ENCODE data around the gene PPOX. TPM values are rescaled to one million over a fixed set of nuclear protein-coding genes. Genes with fewer than 3 reads are reported as not detected.

The PPOX gene
- total RNA-seq, 1 donor from 2014 or later, result 20.0 TPM

DNA sequence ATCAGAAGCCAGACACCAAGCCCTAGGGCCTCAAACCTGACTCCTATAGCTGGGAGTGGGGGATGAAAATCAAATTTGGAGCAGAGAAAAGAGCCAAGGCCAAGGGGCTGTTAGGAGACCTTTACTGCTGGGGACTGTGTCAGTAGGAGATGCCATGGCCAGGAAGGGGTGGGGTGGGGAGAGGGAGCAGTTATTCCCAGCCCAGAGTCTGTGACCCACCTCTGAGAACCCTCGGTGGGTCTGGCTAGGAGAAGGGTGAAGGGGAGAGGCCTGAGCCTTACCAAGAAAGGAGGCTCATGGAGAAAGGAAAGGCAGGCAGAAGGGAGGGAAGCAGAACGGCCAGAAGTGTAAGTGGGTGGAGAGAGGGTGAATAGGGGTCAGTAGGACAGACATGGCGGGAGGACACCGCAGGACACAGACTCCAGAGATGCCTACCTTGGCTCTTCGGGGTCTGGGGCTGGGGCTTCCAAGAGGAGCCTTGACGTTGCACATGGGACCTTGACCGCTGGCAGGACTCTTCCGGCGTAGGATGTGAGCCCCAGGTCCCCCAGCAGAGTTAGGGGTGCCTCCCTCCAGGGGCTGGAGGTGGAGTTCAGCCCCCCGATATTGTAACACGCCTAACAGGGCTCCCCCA, 31.5 kb downstream of the PPOX start:
- Histone ChIP-seq H4K20me1 (ENCODE audit: insufficient read depth, low read length) (no peaks in the 10 kb centered on the region), H3K4me2 (ENCODE audit: low read length) (peak overlapping the region; percentile 60), H3K27ac (ENCODE audit: low read depth, low read length) (no peak overlapping the region), H3K79me2 (ENCODE audit: insufficient read depth, low read length) (peaks cover 6% of the 10 kb centered on the region), H2AFZ (ENCODE audit: low read depth, low read length) (peak overlapping the region; percentile 80), H3K4me3 (ENCODE audit: insufficient read depth, low read depth, low read length) (no peak overlapping the region), H3K9me3 (ENCODE audit: insufficient read depth, low read depth, low read length) (no peaks in the 10 kb centered on the region), H3K4me1 (ENCODE audit: insufficient read depth, low read length) (peaks cover 30% of the 10 kb centered on the region), H3K9ac (ENCODE audit: low read length) (peak overlapping the region; percentile 64), H3K27me3 (ENCODE audit: insufficient read depth, low read length) (no peaks in the 10 kb centered on the region), H3K36me3 (ENCODE audit: insufficient read depth, low read length) (no peaks in the 10 kb centered on the region)
- TF ChIP-seq, protein P1, sequence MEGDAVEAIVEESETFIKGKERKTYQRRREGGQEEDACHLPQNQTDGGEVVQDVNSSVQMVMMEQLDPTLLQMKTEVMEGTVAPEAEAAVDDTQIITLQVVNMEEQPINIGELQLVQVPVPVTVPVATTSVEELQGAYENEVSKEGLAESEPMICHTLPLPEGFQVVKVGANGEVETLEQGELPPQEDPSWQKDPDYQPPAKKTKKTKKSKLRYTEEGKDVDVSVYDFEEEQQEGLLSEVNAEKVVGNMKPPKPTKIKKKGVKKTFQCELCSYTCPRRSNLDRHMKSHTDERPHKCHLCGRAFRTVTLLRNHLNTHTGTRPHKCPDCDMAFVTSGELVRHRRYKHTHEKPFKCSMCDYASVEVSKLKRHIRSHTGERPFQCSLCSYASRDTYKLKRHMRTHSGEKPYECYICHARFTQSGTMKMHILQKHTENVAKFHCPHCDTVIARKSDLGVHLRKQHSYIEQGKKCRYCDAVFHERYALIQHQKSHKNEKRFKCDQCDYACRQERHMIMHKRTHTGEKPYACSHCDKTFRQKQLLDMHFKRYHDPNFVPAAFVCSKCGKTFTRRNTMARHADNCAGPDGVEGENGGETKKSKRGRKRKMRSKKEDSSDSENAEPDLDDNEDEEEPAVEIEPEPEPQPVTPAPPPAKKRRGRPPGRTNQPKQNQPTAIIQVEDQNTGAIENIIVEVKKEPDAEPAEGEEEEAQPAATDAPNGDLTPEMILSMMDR (IDR thresholded peaks at IDR 0.05; ENCODE audit: insufficient read depth, low read depth, low read length), result no peak
- TF ChIP-seq EZH2 (IDR thresholded peaks at IDR 0.05; ENCODE audit: insufficient read depth, low read length), result no peak
- H3K4me3 Mint-ChIP-seq (ENCODE audit: unreplicated experiment), result peak overlapping the region; percentile 72
- peaks cover 30% of the 10 kb centered on the region for H3K4me1 Mint-ChIP-seq (ENCODE audit: low read depth, unreplicated experiment)
- no peaks in the 10 kb centered on the region for H3K27me3 Mint-ChIP-seq (ENCODE audit: low read depth, unreplicated experiment)
- DNase-seq (ENCODE audit: low read depth) (no peak), FAIRE-seq (no peak)
- H3K9me3 Mint-ChIP-seq (ENCODE audit: unreplicated experiment), result no peaks in the 10 kb centered on the region
- no peaks in the 10 kb centered on the region for H3K36me3 Mint-ChIP-seq (ENCODE audit: low read depth, unreplicated experiment)
- H3K27ac Mint-ChIP-seq (ENCODE audit: unreplicated experiment), result no peak overlapping the region

DNA sequence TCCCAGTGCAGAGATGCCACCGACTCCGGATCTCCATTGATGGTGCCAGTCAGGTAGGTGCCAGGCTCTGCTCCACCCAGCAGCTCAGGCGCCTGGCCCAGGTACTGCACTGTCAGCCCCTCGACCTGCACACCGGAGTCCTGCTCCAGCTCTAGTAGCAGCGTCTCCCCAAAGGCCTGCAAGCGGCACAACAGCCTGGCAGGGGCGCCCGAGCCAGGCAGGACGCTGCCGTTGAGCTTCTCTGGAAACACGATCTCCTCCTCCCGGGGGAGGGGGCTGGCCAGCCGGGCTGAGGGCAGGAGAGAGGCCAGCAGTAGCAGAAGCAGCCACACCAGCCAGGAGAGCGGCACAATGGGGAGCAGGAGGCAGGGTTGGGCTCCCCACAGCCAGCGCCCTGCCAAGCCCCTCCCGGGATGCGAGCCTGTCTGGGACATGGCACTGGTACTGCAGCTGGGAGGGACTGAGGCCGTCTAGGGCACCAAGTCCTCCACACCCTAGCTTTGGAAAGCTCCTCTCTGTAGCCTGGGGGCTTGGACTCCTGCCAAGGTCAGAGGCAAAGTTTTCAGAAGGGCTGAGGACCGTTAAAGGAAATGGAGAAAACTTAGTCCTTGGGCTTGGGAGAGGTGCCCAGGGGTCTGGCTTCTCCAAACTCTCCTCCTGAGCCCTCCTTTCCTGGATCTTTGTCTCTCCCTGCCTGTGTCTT, 32.1 kb downstream of the PPOX start:
- H3K4me1 Mint-ChIP-seq (ENCODE audit: low read depth, unreplicated experiment), result peaks cover 29% of the 10 kb centered on the region
- H3K4me1 ChIP-seq (ENCODE audit: insufficient read depth, low read length), result peaks cover 33% of the 10 kb centered on the region
- H2AFZ ChIP-seq (ENCODE audit: low read depth, low read length), result peak overlapping the region; percentile 80
- no peak overlapping the region for H3K27ac Mint-ChIP-seq (ENCODE audit: unreplicated experiment)
- no peak overlapping the region for H3K4me3 ChIP-seq (ENCODE audit: insufficient read depth, low read depth, low read length)
- no peaks in the 10 kb centered on the region for H3K36me3 Mint-ChIP-seq (ENCODE audit: low read depth, unreplicated experiment)
- H3K9me3 Mint-ChIP-seq (ENCODE audit: unreplicated experiment), result no peaks in the 10 kb centered on the region
- no peaks in the 10 kb centered on the region for H3K27me3 ChIP-seq (ENCODE audit: insufficient read depth, low read length)
- TF ChIP-seq, protein P1 (IDR thresholded peaks at IDR 0.05; ENCODE audit: insufficient read depth, low read depth, low read length), result no peak
- TF ChIP-seq EZH2 (IDR thresholded peaks at IDR 0.05; ENCODE audit: insufficient read depth, low read length), result no peak
- no peak for DNase-seq (ENCODE audit: low read depth)
- no peaks in the 10 kb centered on the region for H4K20me1 ChIP-seq (ENCODE audit: insufficient read depth, low read length)
- H3K27me3 Mint-ChIP-seq (ENCODE audit: low read depth, unreplicated experiment), result no peaks in the 10 kb centered on the region
- peaks cover 12% of the 10 kb centered on the region for H3K79me2 ChIP-seq (ENCODE audit: insufficient read depth, low read length)
- no peak overlapping the region for H3K27ac ChIP-seq (ENCODE audit: low read depth, low read length)
- H3K9me3 ChIP-seq (ENCODE audit: insufficient read depth, low read depth, low read length), result no peaks in the 10 kb centered on the region
- no peak overlapping the region for H3K9ac ChIP-seq (ENCODE audit: low read length)
- H3K4me2 ChIP-seq (ENCODE audit: low read length), result peak overlapping the region; percentile 60
- no peak for FAIRE-seq
- no peaks in the 10 kb centered on the region for H3K36me3 ChIP-seq (ENCODE audit: insufficient read depth, low read length)
- peak overlapping the region; percentile 64 for H3K4me3 Mint-ChIP-seq (ENCODE audit: unreplicated experiment)

Data from astrocyte (in vitro differentiated cells and primary cell).